GM11168 (cell line): Measurements from ENCODE around the gene CAMTA1.

Experiments used
- in situ Hi-C: fragments of 300-500 bp; cut with MboI; formaldehyde crosslinking; loops from one replicate; pipeline ENCODE4 v1.12.0; 2022; ENCODE audit warnings: low sequenced_read_pairs; ENCODE audit not compliant: unreplicated experiment

CAMTA1 gene

DNA sequence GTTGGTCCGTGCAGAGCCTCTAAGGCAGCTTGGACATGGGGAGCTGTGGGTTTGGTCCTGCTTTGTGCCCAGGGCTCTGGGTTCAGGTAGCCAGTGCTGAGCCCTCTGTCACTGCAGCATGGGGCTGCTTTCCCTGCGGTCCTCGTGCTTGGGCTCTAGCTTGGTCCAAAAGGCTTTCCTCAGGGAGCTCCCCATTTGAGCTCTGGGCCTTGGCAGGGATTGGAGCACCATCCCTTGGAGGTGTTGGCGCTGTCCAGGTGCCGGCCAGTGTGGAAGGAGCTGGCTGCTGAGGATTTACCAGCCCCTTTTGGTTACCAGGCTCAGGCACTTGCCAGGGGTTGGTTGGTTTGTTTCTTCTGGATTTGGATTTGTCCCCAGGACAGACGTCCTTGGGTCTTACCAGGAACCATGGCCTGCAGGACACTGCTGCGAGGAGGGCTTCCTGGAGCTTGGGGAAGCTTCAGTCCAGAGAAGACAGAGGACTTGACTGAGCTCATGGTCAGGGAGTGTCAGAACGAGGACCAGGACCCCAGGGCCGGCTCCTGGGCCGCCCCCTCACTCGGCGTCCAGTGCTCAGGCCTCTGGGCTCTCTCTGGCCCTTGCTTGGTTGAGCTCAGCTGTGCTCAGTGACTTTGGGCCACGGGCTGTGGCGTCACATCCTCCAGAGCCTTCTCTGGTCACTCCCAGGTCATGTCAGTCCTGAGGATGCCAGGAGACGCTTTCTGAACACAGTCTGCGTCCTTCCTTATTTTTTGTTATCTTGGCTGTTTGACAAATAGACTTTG is 224.7 kb downstream of the CAMTA1 start:
- in situ Hi-C loops: no loop called here

DNA sequence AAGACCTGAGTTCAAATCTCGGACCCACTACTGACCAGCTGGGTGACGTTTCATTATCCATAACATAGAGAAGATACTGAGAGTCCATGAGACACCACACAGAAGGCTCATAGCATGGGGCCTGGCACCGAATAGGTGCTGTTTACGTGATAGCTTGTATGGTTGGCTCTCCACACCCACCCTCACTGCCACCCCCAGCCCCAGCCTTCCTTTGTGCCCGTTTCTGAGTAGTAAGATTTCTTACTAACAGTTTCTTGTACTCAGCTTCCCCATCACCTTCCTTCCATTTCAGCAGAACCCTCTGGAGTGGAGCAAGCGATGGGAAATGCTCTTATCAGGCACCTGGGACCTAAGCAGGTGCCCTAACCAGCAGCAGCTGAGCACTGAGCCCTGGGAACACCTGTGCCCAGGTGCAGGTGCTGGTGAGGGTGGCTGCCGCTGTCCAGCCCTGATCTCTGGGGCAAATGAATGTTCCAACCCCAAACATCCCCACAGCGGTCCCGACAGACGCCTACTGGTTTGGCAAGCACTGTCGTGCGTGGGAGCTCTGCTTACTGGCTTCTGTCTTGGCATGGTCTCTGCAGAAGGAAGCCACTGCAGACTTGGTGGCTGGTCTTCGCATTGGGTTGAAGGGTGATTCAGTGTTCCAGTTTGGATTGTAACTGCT is 225.4 kb downstream of the CAMTA1 start:
- in situ Hi-C loops: no loop called here

DNA sequence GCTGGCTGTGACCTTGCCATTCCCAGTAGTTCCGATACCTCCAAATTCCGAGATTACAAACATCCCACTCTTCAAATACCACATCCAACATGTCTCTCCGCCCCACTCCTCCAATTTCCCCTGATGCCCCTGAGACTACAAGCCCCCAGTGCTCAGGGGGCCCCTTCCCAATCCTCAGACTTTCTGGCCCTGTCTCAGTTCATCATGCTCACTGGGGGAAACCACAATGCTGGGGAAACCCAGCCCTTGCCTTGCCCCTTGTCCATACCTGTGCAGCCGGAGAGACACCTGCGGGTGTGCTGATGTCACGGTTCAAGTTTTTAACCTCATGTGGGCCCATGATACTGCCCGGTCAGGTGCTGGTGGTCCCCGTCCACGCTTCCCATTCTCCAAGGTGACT is 226.6 kb downstream of the CAMTA1 start:
- in situ Hi-C loops: no loop called here

DNA sequence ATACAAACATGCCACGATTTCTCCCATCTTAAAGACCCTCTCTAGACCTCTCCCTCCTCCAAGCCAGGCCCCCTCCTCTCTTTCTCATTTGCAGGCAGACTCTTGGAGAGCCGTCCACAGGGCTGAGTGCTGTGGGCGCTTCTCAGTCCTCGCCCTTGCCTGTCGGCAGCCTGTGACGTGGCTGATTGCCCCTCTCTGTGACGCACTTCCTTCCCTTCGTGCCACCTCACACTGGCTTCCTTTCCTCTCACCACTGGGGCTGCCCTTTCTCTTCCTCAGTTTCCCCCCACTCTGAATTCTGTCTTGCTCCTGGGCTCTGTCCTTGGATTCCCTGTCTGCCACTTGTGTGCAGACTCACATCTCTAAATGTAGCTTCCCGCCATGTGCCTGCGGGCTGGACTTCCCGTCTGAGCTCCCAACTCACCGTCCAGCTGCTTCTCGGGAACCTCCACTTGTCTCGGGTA is 227.2 kb downstream of the CAMTA1 start:
- in situ Hi-C loops: no loop called here

DNA sequence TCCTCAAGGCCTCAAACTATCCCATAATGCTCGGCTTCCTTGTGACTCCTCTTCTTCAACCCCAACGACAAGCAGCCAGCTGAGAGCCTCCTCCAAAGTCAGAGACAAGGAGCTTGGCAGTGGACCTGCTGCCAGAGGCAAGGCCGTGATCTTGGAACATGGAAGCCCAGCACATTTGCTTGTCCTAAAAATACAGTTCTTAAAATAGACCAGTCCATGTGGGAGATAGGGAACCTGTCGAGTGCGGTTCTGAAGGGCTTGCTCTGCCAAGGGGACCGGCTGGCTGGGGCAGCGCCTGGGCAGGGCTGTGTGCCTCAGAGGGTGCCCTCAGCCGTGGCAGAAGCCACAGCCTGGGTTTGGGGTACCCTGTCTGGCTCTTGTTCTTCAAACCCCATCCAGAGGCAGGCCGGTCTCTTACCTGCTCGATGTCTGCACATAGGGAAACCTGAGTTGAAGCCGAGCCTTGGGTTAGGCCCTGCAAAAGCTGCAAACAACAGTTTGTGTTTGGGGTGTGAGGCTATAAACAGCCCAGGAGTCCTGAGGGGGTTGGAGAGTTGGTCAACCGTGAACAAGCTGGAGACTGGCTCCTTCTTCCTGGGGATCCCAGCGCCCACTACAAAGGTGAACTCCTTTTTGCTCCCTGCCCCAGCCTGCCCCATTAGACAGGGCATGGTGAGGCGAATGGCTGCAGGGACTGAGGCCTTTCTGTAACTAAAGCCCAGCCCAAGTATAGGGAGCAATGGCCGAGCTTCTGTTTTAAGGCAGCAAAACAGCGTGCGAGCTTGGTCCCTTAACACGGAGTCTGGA is 228.8 kb downstream of the CAMTA1 start:
- in situ Hi-C loops: no loop called here

DNA sequence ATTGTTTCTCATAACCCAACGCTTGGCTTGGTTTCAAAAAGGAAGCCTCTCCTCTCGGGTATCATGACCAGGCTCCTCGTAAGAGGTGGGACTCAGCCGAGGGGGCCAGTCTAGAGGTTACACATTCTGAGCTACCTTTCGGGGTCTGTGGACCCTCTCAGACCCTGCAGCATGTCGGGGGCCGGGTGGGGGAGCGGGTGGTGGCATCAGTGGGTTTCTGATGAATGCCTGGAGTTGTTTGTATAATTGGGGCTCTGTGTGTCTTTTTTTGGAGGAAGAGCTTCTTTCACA is 229.3 kb downstream of the CAMTA1 start:
- in situ Hi-C loops: no loop called here

DNA sequence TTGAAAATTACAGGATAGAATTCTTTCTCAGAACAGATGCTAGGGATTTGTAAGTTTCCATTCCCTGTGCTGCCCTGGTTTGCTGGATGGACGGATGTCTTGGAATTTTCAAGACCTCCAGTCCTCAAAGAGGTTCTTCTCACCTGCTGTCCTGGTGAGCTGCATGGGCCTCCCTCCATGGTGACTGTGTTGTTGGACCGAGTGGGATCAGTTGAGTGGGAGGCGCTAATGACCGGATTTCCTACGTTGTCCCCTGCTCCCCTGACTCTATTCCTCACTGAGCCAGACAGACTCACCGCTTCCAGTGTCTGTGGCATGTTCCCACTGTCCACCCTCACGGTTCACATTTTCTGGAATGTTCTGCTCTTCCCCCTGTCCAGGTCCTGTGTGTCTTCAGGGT is 229.8 kb downstream of the CAMTA1 start:
- in situ Hi-C loops: no loop called here

DNA sequence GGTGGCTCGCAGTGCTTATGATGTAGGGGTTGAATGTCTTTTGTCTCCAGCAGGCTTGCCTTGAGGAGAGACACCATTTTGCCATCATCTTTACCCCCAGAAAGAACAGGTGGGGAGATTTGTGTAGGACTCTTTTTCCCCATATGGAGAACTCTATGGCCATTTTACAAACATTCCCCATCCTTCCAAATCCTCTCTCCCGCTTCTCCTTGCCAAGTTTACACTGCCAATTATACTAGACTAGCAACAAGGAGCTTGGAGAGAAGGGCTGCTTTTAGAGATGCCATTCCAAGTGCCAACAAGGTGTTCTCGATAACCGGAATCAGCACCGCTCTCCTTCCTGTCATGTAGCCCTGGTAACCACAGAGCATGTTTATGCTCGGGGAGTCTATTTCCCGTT is 233.1 kb downstream of the CAMTA1 start:
- in situ Hi-C loops: no loop called here

DNA sequence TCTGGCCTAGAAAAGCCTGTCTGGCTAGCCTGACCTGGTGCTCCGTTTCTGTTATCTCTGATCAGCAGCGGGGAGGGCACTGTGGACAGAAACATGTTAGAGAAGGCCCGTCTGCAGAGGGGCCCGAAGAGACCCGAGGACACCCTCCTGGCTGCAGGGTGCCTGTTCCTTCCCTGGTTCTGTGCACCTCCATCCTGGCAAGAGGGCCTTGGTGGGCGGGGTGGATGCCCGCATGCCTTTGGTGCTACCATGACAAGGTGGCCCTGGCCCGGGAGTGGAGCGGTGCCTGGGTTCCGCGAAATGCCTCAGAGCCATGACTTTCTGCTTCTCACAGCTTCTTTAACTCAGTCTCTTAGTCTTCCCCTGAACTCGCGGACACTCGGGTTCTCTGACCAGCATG is 233.6 kb downstream of the CAMTA1 start:
- in situ Hi-C loops: no loop called here

DNA sequence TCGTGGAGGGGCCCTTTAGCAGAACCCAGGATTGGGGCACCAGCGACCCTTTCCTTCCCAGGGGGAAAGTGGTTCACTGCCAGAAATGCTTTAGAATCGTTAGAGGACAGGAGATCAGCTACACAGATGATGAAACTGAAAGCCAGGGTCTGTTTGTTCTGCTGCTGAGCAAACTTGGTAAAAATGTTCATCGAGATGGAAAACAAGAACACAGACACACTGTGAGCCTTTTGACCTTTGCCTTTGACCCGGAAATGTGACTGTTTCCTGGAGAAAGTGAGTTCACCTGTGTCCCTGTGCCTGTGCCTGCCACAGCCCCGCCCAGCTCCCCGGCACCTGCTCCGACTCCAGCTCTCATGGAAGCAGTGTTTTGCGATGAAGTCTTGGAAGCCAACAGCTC is 234.3 kb downstream of the CAMTA1 start:
- in situ Hi-C loops: no loop called here

DNA sequence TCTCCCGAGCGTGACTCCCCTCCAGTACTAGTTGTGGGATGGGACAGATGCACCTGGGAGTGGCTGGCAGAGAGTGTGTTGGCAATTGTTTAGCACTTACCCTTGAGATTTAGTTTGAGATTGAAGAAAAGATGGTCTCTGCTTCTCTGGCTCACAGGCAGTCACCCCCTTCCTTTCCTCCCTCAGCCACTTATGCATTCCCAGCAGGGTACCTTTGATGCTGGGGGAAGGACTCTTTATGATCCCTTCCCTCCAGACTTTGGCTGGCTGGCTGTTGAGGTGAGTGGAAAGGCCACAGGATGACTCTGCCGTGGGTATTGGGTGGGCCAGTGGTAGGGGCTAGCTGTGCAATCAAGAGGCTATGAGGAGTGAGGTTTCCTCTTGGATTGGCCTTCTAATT is 236.8 kb downstream of the CAMTA1 start:
- in situ Hi-C loops: no loop called here

DNA sequence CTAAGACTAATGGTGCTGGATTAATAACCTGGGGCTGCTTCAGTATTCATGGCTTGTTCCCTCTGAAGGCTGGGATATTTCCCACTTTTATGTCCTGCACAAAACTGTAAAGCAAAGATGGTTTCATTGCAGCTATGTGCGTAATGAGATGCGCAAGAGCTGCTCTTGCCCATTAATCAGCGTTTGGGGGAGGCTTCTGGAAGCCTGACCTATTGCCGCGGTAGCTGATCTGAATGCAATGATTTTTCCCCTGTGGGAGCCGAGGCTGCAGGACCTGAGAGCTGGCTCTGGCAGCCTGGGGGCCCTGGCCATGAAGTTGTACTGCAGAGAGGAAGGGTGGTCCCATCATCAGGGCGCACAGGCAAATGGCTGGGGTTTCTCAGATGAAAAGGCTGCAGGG is 239.8 kb downstream of the CAMTA1 start:
- in situ Hi-C loops: no loop called here

DNA sequence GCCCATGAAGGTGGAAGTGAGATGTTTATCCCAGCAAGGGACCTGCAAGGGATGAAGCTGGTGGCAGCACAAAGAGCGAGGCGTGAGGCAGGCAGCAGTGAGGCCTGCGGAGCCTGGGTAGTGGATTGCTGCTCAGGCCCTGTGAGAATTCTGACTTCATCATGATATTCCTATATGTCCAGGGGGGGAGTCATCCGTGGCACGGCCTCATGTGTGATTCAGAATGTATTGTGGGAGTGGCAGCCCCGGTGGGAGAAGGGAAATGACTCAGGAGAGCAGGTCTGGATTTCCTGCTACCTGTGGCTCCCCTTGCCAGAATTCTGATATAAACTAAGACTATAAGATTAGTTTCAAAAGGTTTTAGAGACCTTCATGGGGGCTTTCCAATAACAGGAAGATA is 240.9 kb downstream of the CAMTA1 start:
- in situ Hi-C loops: no loop called here

DNA sequence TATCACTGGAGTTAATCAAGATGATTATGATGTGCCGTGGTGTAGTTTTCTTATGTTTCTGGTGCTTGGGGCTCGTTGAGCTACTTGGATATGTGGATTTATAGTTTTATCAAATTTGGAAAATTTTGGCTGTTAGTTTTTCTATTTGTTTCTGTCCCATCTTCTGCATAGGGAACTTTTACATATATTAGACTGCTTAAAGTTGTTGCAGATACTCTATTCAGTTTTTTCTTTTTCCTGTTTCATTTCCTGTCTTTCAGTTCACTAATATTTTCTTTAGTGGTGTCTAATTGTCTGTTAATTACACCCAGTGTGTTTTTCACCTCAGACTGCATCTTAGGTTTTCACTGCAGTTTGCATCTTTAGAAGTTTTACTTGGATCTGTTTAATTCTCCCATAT is 247.7 kb downstream of the CAMTA1 start:
- in situ Hi-C loops: no loop called here

DNA sequence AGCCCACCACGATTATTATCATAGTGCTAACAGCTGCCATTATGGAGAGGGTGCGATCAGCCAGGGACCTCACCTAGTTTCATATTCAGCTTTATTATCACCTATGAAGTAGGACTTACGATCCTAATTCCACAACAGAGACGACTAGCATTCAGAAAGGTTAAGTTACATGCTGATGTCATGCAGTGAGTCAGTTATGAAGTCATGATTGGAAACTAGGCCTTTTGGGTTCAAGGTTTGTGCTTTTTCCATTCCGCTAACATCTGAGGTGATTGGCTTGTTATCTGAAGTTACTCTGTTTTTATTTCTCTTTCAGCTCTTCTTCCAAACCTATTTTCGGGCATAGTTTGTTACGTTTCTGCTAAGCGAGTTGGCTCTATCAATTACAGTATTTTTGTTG is 251.1 kb downstream of the CAMTA1 start:
- in situ Hi-C loops: no loop called here

DNA sequence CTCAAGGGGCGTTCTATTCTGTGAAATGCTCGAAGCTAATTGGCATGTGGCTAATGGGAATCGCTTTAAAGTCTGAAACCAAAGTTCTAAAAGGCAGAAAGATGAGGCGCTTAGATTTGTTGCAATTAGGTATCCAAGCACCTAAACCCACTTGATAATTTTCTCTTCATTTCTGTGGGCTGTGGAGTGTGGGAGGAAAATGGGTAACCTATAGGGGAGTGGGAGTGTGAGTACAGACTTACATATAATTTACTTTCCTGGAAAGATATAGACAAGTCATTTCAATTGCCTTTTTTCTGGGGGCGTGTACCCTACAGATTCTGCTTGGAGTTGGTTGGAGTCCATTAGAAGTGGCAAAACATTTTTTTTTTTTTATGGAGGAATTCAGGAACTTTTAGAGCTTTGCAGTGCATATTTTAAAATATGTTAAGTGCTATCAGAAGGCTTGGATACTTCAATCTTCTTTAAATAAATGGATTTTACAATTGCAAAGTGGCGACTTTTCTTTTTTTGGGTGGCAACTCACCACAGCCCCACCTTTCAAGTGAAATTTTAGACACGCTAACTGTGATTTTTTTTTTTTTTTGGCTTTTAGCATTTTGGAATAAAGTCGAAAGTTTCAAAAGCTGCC is 254.5 kb downstream of the CAMTA1 start:
- in situ Hi-C loops: no loop called here

DNA sequence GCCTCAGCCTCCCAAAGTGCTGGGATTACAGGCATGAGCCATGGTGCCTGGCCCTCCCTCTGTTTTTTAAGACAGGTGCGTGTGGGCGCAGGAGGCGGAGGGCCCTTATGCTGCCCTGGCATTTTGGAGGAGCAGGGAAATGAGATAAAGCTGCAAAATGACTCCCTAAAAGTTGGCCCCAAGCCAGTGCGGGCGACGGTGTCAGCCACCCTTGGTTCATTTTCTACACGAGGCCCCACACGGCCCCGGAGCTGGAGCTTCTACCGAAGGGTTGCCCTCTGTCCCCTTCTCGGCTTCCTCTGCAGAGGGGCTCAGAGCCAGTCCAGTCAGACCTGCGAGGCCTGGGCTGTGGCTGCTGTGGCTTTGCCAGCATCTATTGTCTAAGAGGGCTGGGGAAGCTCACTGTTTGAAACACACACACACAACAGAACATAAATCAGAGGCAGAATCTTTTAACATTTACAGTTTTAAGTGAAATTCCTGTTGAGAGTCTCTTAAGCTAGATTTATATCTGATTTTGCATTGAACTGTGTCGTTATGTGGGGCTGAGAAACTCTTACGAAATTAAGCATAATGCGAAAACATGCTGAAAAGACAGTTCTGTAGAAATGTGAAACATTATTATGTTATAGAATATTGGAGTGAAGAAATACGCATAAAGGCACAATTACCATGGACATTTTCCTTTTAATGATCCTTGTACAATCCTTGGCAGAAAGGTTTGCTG is 255.9 kb downstream of the CAMTA1 start:
- in situ Hi-C loops: no loop called here

DNA sequence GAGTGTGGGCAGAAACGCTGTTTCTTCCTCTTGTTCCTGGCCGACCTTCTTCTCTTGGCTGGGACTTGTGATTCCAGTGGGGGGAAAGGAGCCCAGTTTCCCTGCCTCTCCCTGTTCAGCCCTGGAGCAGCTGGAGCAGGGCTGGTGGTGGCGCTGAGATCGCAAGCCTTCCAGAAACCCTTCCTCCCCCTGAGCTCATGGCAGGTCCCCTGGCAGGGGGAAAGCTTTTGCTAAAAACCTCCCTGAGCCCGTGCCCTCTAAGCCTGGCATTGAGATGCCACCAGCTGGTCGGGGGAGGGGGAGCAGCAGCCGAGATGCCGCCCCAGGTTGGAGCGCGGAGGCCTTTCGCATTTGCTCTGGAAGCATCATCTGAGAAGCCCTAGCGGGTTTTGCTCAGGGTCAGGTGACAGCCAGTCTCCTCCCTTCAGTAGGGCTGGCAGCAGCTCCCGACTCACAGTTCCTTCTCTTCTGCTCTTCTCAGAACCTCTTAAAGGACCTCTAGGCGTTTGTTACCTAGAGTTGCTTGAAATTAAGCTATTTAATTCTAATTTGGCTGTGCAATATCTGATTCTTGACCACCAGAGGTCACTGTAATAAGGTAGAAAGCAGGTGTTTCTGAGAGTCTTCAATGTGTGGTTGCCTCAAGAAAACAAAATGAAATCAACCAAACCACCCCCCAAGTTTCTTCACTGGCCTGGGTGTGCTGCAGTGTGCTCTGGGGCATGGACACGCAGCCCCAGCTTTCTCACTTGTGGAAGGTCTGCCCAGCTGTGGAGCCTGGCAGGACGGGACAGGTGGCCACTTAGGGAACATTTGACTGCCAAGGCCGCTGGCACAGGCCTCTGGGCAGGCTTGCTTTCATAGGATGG is 257.3 kb downstream of the CAMTA1 start:
- in situ Hi-C loops: no loop called here

DNA sequence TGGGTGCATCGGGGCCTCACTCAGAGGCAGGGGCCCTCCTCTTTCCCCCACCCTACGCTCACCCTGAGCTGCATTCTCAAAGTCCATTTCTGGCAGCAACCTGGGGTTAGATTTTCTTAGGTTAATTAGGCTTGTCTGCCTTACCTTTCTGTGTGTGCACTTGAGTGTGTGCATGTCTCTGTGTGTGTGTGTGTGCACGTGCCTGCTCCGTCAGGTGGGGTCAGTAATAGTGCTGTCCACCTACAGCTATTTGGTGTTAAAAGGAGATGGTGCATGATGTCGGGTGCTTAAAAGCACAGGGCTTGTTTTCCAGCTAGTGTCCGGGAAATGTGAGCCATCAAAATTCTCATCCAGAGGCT is 257.9 kb downstream of the CAMTA1 start:
- in situ Hi-C loops: no loop called here
